NCI-H2107 treated with DMSO at 0.1 percent for 48 hours (cell line): ENCODE measurements around the gene CRYGD.

Source experiments
- DNase-seq: peaks from one replicate; lab custom pipeline; 2025; ENCODE audit not compliant: unreplicated experiment; lab: John Stamatoyannopoulos, UW

Gene CRYGD

DNA sequence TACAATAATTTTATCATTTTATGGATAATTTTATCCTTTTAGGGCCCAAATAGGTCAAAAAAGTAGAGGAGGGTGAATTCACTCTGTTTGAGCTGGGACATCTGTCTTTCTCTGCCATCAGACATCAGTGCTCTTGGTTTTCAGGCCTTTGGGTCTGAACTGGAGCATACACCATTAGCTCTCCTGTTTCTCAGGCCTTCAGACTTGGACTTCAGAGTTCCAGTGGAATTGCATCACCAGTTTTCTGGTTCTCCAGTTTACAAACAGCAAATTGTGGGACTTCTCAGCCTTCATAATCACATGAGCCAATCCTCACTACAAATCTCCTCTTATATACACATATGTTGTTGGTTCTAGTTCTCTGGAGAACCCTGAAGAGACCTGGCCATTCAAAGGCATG lies 33.9 kb downstream of the CRYGD start:
- no peak for DNase-seq

DNA sequence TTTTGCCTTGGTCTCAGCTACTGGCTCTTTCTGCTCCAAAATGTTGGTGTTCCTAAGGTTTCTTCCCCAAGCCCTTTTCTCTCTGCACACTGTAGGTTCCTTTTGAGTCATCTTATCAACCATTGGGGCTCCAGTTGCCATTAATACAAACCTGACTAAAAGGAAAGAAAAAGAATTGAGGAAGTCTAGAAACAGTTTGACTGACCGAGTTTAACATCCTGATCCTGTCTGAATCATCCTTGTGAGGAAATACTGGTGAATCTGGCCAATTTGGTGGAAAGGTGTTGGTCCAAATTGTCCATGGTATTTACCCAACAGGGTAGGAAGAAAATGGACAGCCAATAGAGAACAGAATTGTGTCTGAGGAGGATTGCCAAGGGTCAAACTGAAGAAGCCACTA lies 38.3 kb downstream of the CRYGD start:
- no peak for DNase-seq

DNA sequence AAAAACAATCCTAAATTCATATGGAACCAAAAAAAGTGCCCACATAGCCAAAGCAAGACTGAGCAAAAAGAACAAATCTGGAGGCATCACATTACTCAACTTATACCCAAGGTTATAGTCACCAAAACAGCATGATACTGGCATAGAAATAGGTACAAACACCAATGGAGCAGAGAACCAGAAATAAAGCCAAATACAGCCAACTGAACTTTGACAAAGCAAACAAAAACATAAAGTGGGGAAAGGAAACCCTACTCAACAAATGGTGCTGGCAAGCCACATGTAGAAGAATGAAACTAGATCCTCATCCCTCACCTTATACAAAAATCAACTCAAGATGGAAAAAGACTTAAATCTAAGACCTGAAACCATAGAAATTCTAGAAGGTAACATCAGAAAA lies 40.5 kb downstream of the CRYGD start:
- DNase-seq, result no peak

DNA sequence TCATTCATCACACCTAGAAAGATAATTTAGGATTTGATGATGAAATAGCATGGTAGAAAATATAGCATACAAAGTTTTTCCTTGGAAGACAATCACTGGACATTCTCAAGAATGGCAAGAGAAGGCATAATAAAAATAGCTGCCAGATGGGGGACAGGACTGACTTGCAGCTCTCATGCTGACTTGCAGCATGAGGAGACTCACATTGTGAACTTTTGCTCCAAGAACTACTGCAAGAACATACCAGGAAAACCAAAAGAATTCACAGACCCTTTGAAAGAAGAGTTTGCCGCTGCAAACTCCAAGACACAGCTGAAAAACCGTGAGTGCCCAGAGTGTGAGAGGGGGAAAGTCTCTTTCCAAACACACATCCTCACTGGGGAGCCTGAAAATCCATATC lies 47.0 kb downstream of the CRYGD start:
- DNase-seq, result no peak

DNA sequence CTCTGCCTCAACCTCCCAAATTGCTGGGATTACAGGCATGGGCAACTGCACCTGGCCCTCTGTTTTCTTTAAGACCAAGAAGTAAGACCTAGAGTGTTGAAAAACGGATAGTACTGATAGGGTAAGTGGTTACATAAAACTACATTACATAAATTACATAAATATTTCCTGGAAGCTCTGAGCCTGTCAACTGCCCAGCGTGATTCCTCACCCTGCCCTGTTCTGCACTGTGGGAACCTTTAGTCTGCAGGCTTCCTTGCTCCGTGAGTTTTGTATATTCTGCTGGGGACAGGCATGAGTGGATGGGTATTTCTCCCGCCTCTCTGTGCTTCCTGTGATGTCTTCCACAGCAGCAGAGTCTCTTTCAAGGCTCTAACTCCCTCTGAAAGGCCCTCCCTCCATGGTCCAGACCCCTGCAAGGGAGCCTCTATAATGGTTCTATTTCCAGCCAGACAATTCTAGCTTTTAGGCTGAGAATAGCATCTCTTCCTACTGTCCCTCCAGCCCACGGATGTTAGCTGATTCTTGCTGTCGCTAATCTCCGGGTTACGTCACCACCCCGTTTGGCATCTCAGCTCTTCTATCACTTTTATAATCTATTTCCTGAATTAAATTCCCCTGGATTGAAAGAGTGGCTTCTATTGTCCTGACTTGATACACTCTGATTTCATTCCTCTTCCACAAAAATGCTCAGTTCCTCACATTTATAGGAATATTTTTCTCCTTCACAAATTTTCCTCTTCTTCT lies 49.5 kb downstream of the CRYGD start:
- no peak for DNase-seq

DNA sequence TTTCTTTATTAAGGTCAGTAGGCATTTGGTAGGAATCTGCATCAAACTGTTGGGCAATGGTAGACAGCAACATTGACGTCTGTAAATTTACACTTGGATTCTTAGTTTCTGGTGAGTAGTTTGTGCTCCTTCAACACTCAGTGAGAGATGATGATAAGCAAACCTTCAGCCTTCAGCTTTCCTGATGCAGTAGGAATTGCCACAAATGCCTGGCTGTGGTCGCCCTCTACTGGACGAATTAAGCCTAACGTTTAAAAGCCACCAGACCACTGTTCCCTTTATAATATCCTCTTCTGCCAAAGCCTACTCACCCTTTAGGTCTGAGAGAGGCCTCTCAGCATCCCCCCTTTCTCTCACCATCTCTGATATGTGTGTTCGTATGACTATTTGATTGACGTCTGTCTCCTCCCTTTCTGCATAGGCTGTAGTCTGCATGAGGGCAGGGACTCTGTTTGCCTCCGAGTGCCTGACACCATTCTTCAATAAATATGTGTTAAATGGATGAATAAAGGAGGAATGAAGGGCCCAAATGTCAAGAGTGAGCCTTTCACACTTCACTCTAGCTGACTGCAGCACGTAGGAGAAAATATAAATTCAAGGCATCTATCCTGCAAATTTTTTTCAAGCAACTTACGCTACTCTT lies 52.0 kb downstream of the CRYGD start:
- peak; percentile 38 for DNase-seq
